SU-DHL-6 (cell line): ENCODE results near the gene MIER2.

Source experiments
- H2AFZ ChIP-seq: fragments of 200-600 bp; sonication (generic); 2 replicates; pipeline ENCODE4 v1.6.1; 2014; ENCODE audit warnings: low read depth, mild to moderate bottlenecking, moderate library complexity, mixed read lengths, antibody characterized with exemption, low read length; ENCODE audit not compliant: severe bottlenecking
- H3F3A ChIP-seq: fragments of 200-600 bp; shearing (Covaris generic); 2 replicates; pipeline ENCODE4 v1.6.0; 2016; ENCODE audit warnings: antibody characterized with exemption, mild to moderate bottlenecking; ENCODE audit not compliant: insufficient read depth
- H3K27ac ChIP-seq: fragments of 200-600 bp; sonication (generic); 2 replicates; pipeline ENCODE4 v1.5.1; 2016; ENCODE audit warnings: low read depth, mild to moderate bottlenecking, low read length, moderate library complexity, mixed read lengths
- H3K27me3 ChIP-seq: fragments of 200-600 bp; sonication (generic), shearing (Covaris generic); 2 replicates; pipeline ENCODE4 v1.6.0; 2014; ENCODE audit warnings: mild to moderate bottlenecking, low read length
- H3K36me3 ChIP-seq: fragments of 200-600 bp; sonication (generic); 2 replicates; pipeline ENCODE4 v1.6.1; 2014; ENCODE audit warnings: mild to moderate bottlenecking, low read length, mixed read lengths
- H3K4me2 ChIP-seq: fragments of 300-600, 200-600 bp; shearing (Covaris generic), sonication (generic); 2 replicates; pipeline ENCODE4 v1.6.0; 2014; ENCODE audit warnings: low read length, low read depth, mild to moderate bottlenecking; ENCODE audit not compliant: poor library complexity, severe bottlenecking
- H3K4me3 ChIP-seq: fragments of 200-600 bp; sonication (generic); 2 replicates; pipeline ENCODE4 v1.5.1; 2014; ENCODE audit warnings: antibody characterized with exemption, low read length, mild to moderate bottlenecking, mixed read lengths; ENCODE audit not compliant: insufficient read depth, poor library complexity, severe bottlenecking
- H3K79me2 ChIP-seq: fragments of 200-600 bp; sonication (generic); 2 replicates; pipeline ENCODE4 v1.6.1; 2014; ENCODE audit warnings: mild to moderate bottlenecking, low read length, moderate library complexity; ENCODE audit not compliant: insufficient read depth
- H3K9ac ChIP-seq: fragments of 200-600 bp; sonication (generic); 2 replicates; pipeline ENCODE4 v1.7.0; 2014; ENCODE audit warnings: mild to moderate bottlenecking, low read length
- H3K9me2 ChIP-seq: fragments of 200-600 bp; sonication (generic); replicated peaks from 2 replicates; pipeline ENCODE4 v1.6.1; 2014; ENCODE audit warnings: low read length; ENCODE audit not compliant: insufficient read depth
- H3K9me3 ChIP-seq: fragments of 200-600 bp; sonication (generic); 2 replicates; pipeline ENCODE4 v1.6.1; 2014; ENCODE audit warnings: low read length, mixed read lengths; ENCODE audit not compliant: insufficient read depth
- H4K20me1 ChIP-seq: fragments of 200-600 bp; sonication (generic); 2 replicates; pipeline ENCODE4 v1.6.1; 2014; ENCODE audit warnings: low read depth, mild to moderate bottlenecking, antibody characterized with exemption, low read length, moderate library complexity, mixed read lengths
- CTCF ChIP-seq: fragments of 200-600 bp; sonication (generic); IDR thresholded peaks from one replicate; pipeline ENCODE4 v1.5.1; 2017; ENCODE audit warnings: antibody characterized with exemption, mild to moderate bottlenecking, low read length, moderate library complexity; ENCODE audit not compliant: insufficient read depth, poor library complexity, severe bottlenecking
- EZH2phosphoT487 ChIP-seq: fragments of 200-600 bp; sonication (generic), shearing (Covaris generic); conservative IDR thresholded peaks from 2 replicates; pipeline ENCODE4 v1.6.1; 2018; ENCODE audit warnings: mild to moderate bottlenecking, antibody characterized with exemption, low read length, moderate library complexity, mixed read lengths

Gene MIER2

DNA sequence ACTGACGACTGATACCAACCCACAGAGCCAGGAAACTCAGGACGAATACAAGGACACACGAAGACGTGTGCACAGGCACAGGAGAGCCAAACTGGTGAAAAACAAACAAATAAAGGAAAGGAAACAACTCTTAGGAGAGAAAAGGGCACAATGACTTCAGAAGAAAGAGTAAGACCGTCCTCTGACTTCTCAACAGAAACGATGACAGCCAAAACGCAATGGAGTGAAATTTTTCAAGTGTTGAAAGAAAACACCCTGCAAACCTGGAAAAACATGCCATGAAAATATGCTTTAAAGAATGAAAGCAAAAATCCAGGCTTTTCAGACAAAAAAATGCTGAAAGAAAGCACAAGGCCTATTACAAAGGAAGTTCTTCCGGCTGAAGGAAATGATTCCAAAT is 28.8 kb downstream of the MIER2 start:
- no peaks in the 10 kb centered on the region for H3K36me3 ChIP-seq
- no peaks in the 10 kb centered on the region for H3K9me2 ChIP-seq
- no peaks in the 10 kb centered on the region for H3F3A ChIP-seq
- no peak overlapping the region for H3K9ac ChIP-seq
- no peak overlapping the region for H2AFZ ChIP-seq
- 0 out of 2 replicates have a peak, but pooled peaks cover 6% of the 10 kb centered on the region for H3K79me2 ChIP-seq
- no peak overlapping the region for H3K4me3 ChIP-seq
- no peak overlapping the region for H3K4me2 ChIP-seq
- no peaks in the 10 kb centered on the region; the same call in 1 of the 2 replicates for H4K20me1 ChIP-seq
- H3K27me3 ChIP-seq, result no peaks in the 10 kb centered on the region
- no peak overlapping the region for H3K27ac ChIP-seq
- no peak for TF ChIP-seq CTCF
- no peak for TF ChIP-seq EZH2phosphoT487
- H3K9me3 ChIP-seq, result no peaks in the 10 kb centered on the region

DNA sequence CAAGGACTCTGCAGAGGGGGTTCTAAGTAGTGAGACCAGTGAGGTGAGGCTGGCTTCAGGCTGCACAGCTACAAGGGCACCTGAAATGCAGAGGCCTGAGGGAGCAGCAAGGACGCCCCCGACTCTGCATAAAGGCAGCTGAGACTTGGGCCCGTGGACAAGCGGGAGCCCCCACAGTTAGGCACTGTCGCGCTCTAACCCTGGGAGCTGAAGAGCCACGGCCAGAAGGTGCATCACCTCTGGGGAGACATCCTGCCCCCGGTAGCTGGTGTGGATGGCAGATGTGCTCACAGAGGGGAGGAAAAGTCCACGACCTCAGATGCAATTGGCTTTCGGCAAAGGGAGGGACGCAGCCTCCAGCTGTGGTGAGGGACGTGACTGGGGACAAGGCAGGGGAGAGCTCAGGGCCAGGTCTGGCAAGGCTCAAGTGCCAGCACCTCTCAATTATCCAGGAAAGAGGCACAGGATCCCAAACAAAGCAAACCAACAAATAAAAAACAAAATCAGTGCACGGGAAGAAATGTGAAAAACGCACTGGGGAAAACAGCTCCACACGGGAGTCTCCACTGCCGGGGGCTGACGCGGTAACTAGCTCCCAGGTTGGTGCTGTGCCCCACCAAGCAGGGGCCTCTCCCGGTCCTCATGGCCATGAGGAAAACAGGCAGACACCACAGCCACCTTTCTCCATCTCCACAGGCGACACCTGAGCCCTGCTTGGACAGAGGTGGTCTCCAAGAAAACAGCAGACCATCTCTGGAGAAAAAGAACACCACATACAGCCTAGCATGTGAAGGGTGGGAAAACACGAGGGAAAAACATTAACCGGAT is 30.4 kb downstream of the MIER2 start:
- no peaks in the 10 kb centered on the region for H3K9me3 ChIP-seq
- 0 out of 2 replicates have a peak, but pooled peaks cover 6% of the 10 kb centered on the region for H3K79me2 ChIP-seq
- no peak overlapping the region for H2AFZ ChIP-seq
- no peaks in the 10 kb centered on the region for H3F3A ChIP-seq
- H3K4me2 ChIP-seq, result no peak overlapping the region
- H3K9me2 ChIP-seq, result no peaks in the 10 kb centered on the region
- no peak overlapping the region for H3K4me3 ChIP-seq
- H3K27me3 ChIP-seq, result no peaks in the 10 kb centered on the region
- no peak overlapping the region for H3K27ac ChIP-seq
- H3K9ac ChIP-seq, result no peak overlapping the region
- H4K20me1 ChIP-seq, result no peaks in the 10 kb centered on the region
- H3K36me3 ChIP-seq, result no peaks in the 10 kb centered on the region
- TF ChIP-seq EZH2phosphoT487 (no peak), CTCF (no peak)

DNA sequence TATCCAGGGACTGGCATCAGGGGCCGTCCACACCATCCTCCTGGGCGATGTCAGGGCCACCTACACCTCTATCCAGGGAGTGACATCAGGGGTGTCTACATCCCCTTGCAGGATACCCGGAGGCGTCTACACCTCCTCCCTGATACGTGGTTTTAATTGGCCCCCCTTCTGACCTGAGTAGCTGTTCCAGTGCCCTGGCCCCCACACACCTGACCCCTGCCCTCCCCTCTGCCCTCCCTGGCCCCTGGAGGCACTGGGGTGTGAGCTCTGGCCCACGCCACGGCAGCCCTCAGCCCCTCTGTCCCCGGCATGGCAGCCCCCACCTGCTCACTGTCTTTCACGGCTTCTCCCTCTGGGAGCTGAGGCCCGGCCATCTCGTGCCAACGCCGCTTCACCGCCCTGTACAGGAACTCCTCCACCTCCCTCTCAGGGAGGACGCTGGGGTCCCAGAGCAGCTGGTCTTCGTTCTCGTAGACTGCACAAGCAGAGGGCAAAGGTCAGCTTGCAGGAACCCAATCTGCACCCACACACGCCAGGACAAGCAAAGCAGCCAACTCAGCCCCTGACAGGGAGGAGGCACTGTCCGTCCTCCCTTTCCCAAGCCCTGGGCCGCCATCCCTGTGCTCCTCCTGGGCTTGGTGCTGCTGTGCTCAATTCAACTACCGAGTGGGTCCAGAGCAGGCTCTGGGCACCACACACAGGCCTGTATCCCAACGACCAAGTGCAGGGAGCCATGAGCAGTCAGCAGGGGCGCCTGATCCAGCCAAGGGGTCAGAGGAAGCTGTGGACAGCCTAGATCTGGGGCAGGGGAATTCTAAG is 31.2 kb downstream of the MIER2 start:
- H3K36me3 ChIP-seq, result no peaks in the 10 kb centered on the region
- TF ChIP-seq CTCF (no peak), EZH2phosphoT487 (no peak)
- no peaks in the 10 kb centered on the region for H3K9me3 ChIP-seq
- H3K4me2 ChIP-seq, result no peak overlapping the region
- H3K27ac ChIP-seq, result no peak overlapping the region
- 0 out of 2 replicates have a peak, but pooled peaks cover 6% of the 10 kb centered on the region for H3K79me2 ChIP-seq
- no peaks in the 10 kb centered on the region for H3K9me2 ChIP-seq
- H3K9ac ChIP-seq, result no peak overlapping the region
- H3K27me3 ChIP-seq, result no peaks in the 10 kb centered on the region
- no peak overlapping the region for H3K4me3 ChIP-seq
- no peaks in the 10 kb centered on the region for H3F3A ChIP-seq
- no peaks in the 10 kb centered on the region for H4K20me1 ChIP-seq
- no peak overlapping the region for H2AFZ ChIP-seq
